Heart left ventricle (tissue), 13 donors: ENCODE data around the gene ATF7.

Experiments
- POLR2A ChIP-seq, 2 donors: fragments of 450-650 bp; IDR thresholded peaks; one replicate each; pipeline ENCODE4 v1.6.1; 2017; ENCODE audit warnings: antibody characterized with exemption in 2 of 2, mild to moderate bottlenecking in 2 of 2, moderate library complexity in 2 of 2
- TF ChIP-seq, protein P1 (sequence below), 12 donors: fragments of 200-600 bp; sonication (generic) in 4 of 12; IDR thresholded peaks; one replicate each; pipeline versions ENCODE4 v1.5.0 to v1.8.0; 2018 to 2022; ENCODE audit warnings: antibody characterized with exemption in 12 of 12, mild to moderate bottlenecking in 5 of 12
- donor health status: ischemic (EF 13 %, LVEDD 7.1; RV severe dilation, severe dysfunction).
- donor health status: DM: no; HTN: yes; CAD: no.
- donor health status: DM: no; HTN: no; CAD: no.
- donor health status: ischemic (EF 25% LVEDD 6.9; RV normal size, moderate dysfunction).
- donor health status: ischemic (EF 25% LVEDD 5.7; RV mildly dilated, moderate dysfunction).
- donor health status: ischemic (EF 35%, LVEDD 5.7; RV mildly dilated, moderate dysfunction).
- donor health status: nonischemic (EF 11% LVEDD 7.7; RV severe dilation, severe dysfunction).
- donor health status: DM: yes; HTN: yes; CAD: no.
- donor health status: PGD.
- donor health status: ischemic (EF 29% LVEDD 5.4; RV normal size, mild dysfunction).
- donor health status: nonischemic (EF 23%, LVEDD 6.1; RV moderate dilation, normal function).

- TF ChIP-seq, protein P1, sequence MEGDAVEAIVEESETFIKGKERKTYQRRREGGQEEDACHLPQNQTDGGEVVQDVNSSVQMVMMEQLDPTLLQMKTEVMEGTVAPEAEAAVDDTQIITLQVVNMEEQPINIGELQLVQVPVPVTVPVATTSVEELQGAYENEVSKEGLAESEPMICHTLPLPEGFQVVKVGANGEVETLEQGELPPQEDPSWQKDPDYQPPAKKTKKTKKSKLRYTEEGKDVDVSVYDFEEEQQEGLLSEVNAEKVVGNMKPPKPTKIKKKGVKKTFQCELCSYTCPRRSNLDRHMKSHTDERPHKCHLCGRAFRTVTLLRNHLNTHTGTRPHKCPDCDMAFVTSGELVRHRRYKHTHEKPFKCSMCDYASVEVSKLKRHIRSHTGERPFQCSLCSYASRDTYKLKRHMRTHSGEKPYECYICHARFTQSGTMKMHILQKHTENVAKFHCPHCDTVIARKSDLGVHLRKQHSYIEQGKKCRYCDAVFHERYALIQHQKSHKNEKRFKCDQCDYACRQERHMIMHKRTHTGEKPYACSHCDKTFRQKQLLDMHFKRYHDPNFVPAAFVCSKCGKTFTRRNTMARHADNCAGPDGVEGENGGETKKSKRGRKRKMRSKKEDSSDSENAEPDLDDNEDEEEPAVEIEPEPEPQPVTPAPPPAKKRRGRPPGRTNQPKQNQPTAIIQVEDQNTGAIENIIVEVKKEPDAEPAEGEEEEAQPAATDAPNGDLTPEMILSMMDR (IDR thresholded peaks at IDR 0.05), result no peak
- no peak for TF ChIP-seq POLR2A (IDR thresholded peaks at IDR 0.05)
Observed at GRCh38 chr12:53550595-53550994, 75.6 kb downstream of the ATF7 start.
